Coronary artery (tissue), 2 donors: ENCODE results near the gene ARL8A.

ENCODE experiments used
- DNase-seq: peaks from one replicate; pipeline ENCODE4 v3.0.0-alpha.2; 2017; ENCODE audit warnings: low spot score
- H3K27ac ChIP-seq, 2 donors: fragments of 200-600 bp; sonication (generic); one replicate each; pipeline ENCODE4 v1.5.1; 2016 to 2019
- H3K4me3 ChIP-seq: fragments of 200-600 bp; sonication (generic); 2 replicates; pipeline ENCODE4 v1.5.1; 2016; ENCODE audit warnings: mild to moderate bottlenecking, moderate library complexity
- TF ChIP-seq, protein P1 (sequence below): fragments of 200-600 bp; sonication (generic); IDR thresholded peaks from one replicate; pipeline ENCODE4 v1.5.1; 2019; ENCODE audit warnings: antibody characterized with exemption

The ARL8A gene

GRCh38 chr1:202126426-202126825 is 18.1 kb downstream of the ARL8A start:
- H3K4me3 ChIP-seq, result no peak overlapping the region
- no peak for DNase-seq
- TF ChIP-seq, protein P1, sequence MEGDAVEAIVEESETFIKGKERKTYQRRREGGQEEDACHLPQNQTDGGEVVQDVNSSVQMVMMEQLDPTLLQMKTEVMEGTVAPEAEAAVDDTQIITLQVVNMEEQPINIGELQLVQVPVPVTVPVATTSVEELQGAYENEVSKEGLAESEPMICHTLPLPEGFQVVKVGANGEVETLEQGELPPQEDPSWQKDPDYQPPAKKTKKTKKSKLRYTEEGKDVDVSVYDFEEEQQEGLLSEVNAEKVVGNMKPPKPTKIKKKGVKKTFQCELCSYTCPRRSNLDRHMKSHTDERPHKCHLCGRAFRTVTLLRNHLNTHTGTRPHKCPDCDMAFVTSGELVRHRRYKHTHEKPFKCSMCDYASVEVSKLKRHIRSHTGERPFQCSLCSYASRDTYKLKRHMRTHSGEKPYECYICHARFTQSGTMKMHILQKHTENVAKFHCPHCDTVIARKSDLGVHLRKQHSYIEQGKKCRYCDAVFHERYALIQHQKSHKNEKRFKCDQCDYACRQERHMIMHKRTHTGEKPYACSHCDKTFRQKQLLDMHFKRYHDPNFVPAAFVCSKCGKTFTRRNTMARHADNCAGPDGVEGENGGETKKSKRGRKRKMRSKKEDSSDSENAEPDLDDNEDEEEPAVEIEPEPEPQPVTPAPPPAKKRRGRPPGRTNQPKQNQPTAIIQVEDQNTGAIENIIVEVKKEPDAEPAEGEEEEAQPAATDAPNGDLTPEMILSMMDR, result no peak
- H3K27ac ChIP-seq, result no peak overlapping the region

DNA sequence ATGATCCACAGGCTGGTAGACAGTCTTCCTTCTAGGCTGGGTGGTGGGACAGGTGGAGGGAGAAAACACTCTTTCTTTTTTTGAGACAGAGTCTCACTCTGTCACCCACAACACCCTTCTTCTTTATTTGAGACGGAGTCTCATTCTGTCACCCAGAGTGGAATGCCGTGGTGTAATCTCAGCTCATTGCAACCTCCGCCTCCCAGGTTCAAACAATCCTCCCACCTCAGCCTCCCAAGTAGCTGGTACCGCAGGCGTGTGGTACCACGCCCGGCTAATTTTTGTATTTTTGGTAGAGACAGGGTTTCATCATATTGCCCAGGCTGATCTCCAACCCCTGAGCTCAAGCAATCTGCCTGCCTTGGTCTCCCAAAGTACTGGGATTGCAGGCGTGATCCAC is 18.9 kb downstream of the ARL8A start:
- TF ChIP-seq, protein P1, result no peak
- DNase-seq, result no peak
- H3K27ac ChIP-seq, result no peak overlapping the region

GRCh38 chr1:202124142-202124541 is 20.4 kb downstream of the ARL8A start:
- TF ChIP-seq, protein P1, result no peak
- peak overlapping the region in 1 of 2 donors; percentile 8 for H3K27ac ChIP-seq
- DNase-seq, result no peak
- H3K4me3 ChIP-seq, result no peak overlapping the region

More for the DNA sequence above, 18.9 kb downstream of the ARL8A start:
- H3K4me3 ChIP-seq, result no peak overlapping the region

GRCh38 chr1:202123336-202123813 is 21.2 kb downstream of the ARL8A start:
- Histone ChIP-seq H3K4me3 (no peak overlapping the region), H3K27ac (no peak overlapping the region)
- DNase-seq, result no peak
- TF ChIP-seq, protein P1, result no peak

DNA sequence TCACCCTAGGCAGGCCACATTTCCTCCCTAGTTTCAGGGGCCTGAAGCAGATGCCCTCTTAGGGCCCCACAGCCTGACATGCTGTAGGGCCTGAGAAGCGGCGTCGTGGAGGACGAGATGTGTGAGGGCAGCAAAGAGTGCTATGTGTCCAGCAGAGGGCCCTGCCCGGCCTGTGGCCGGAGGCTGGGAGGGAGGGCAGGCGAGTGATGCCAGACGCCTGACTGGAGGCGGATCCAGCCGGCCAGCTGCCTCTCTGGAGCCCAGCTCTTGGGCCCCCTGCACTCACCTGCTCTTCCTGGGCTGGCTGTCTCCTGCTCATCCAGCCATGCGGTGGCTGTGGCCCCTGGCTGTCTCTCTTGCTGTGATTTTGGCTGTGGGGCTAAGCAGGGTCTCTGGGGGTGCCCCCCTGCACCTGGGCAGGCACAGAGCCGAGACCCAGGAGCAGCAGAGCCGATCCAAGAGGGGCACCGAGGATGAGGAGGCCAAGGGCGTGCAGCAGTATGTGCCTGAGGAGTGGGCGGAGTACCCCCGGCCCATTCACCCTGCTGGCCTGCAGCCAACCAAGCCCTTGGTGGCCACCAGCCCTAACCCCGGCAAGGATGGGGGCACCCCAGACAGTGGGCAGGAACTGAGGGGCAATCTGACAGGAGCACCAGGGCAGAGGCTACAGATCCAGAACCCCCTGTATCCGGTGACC is 21.8 kb downstream of the ARL8A start, which contains the start of gene GPR37L1:
Gene GPR37L1 (plus strand): TSS at position 279 of the 697 bp plus-strand sequence. CDS start 47 bp downstream, at position 326.
- TF ChIP-seq, protein P1, result peak; percentile 39
- DNase-seq, result no peak
- no peak within 1 kb of the TSS for H3K27ac ChIP-seq
- H3K4me3 ChIP-seq, result no peak within 1 kb of the TSS

- no peak for DNase-seq
- TF ChIP-seq, protein P1, result no peak
- H3K4me3 ChIP-seq, result no peak overlapping the region
- H3K27ac ChIP-seq, result no peak overlapping the region
Measured at GRCh38 chr1:202121006-202121405, 23.5 kb downstream of the ARL8A start.

GRCh38 chr1:202117898-202118371 is 26.6 kb downstream of the ARL8A start:
- H3K4me3 ChIP-seq, result no peak overlapping the region
- H3K27ac ChIP-seq, result no peak overlapping the region
- TF ChIP-seq, protein P1, result no peak
- DNase-seq, result no peak
